B cell (primary cell): ENCODE data around the gene MAP3K6. TPM values are rescaled to one million over a fixed set of nuclear protein-coding genes. Genes with fewer than 3 reads are reported as not detected.

Experiments used
- ATAC-seq: fragments of 200-7000 bp; cut with Tn5 transposase; one replicate; pipeline ENCODE4 v1.10.0; 2021; ENCODE audit warnings: low read depth, mild to moderate bottlenecking, moderate number of reproducible peaks, moderate library complexity
- CTCF ChIA-PET: fragments of 350-600 bp; sonication (Branson Sonifier 250); formaldehyde crosslinking; loops from one replicate; lab custom pipeline; 2021; ENCODE audit warnings: antibody characterized with exemption, inconsistent platforms; lab: Charles Lee
- POLR2A ChIA-PET: fragments of 350-600 bp; sonication (Branson Sonifier 250); formaldehyde crosslinking; loops from one replicate; lab custom pipeline; 2021; ENCODE audit warnings: antibody characterized with exemption; lab: Charles Lee
- DNase-seq: peaks from one replicate; pipeline ENCODE4 v3.0.0; 2013
- H2AFZ ChIP-seq: 2 replicates; pipeline ENCODE4 v1.6.1; 2012; ENCODE audit warnings: mild to moderate bottlenecking, low read depth, low read length; ENCODE audit not compliant: insufficient read depth, poor library complexity, severe bottlenecking
- H3K27ac ChIP-seq, 2 donors: 1 replicate in 1 of 2; 2 replicates in 1 of 2; pipeline ENCODE4 v1.5.1; 2012 to 2013; ENCODE audit warnings: low read length in 2 of 2, mild to moderate bottlenecking in 2 of 2, moderate library complexity in 1 of 2
- H3K27me3 ChIP-seq, 4 experiments: fragments of 200-600 bp in 1 of 4; sonication (generic) in 1 of 4; replicated peaks in 1 of 4; 1 replicate in 2 of 4; 2 replicates in 2 of 4; pipeline versions ENCODE4 v1.6.1 to v1.7.0; 2013 to 2016; ENCODE audit warnings: low read length in 3 of 4, mild to moderate bottlenecking in 2 of 4, mixed read lengths in 1 of 4, moderate library complexity in 1 of 4; ENCODE audit not compliant: insufficient read depth in 4 of 4, control insufficient read depth in 3 of 4; ENCODE audit errors: control extremely low read depth in 1 of 4
- H3K36me3 ChIP-seq, 2 experiments: replicated peaks in 1 of 2; 1 replicate in 1 of 2; 2 replicates in 1 of 2; pipeline versions ENCODE4 v1.6.1 to v1.7.1; 2013; ENCODE audit warnings: low read length in 1 of 2; ENCODE audit not compliant: insufficient read depth in 2 of 2, control insufficient read depth in 1 of 2; ENCODE audit errors: control extremely low read depth in 1 of 2, extremely low read depth in 1 of 2
- H3K4me1 ChIP-seq, 2 donors: fragments of 200-600 bp in 1 of 2; sonication (generic) in 1 of 2; 1 replicate in 1 of 2; 2 replicates in 1 of 2; pipeline versions ENCODE4 v1.5.1 to v1.6.1; 2013 to 2017; ENCODE audit warnings: low read length in 2 of 2; ENCODE audit not compliant: control insufficient read depth in 2 of 2, insufficient read depth in 2 of 2
- H3K4me2 ChIP-seq: replicated peaks from 2 replicates; pipeline ENCODE3; 2012; ENCODE audit warnings: mild to moderate bottlenecking, low read depth, low read length; ENCODE audit not compliant: poor library complexity, severe bottlenecking
- H3K4me3 ChIP-seq, 5 experiments: fragments of 200-600 bp in 1 of 5; sonication (generic) in 1 of 5; 1 replicate in 3 of 5; 2 replicates in 2 of 5; pipeline versions ENCODE4 v1.5.1 to v1.7.0; 2011 to 2016; ENCODE audit warnings: low read length in 4 of 5, mild to moderate bottlenecking in 4 of 5, low read depth in 2 of 5, control low read depth in 1 of 5, moderate library complexity in 1 of 5; ENCODE audit not compliant: insufficient read depth in 1 of 5; ENCODE audit errors: control extremely low read depth in 1 of 5, extremely low read depth in 1 of 5
- H3K79me2 ChIP-seq: fragments of 200-600 bp; sonication (generic); one replicate; pipeline ENCODE4 v1.6.0; 2016; ENCODE audit warnings: low read length; ENCODE audit not compliant: control insufficient read depth, insufficient read depth
- H3K9ac ChIP-seq: fragments of 200-600 bp; sonication (generic); 2 replicates; pipeline ENCODE4 v1.6.1; 2017; ENCODE audit warnings: mild to moderate bottlenecking, low read length, moderate library complexity
- H3K9me3 ChIP-seq, 3 donors: one replicate each; pipeline versions ENCODE4 v1.6.1 to v1.7.1; 2013; ENCODE audit warnings: low read length in 2 of 3; ENCODE audit not compliant: control insufficient read depth in 2 of 3, insufficient read depth in 1 of 3; ENCODE audit errors: control extremely low read depth in 1 of 3
- H4K20me1 ChIP-seq: 2 replicates; pipeline ENCODE4 v1.6.0; 2012; ENCODE audit warnings: mild to moderate bottlenecking, low read length; ENCODE audit not compliant: insufficient read depth, control insufficient read depth, poor library complexity, severe bottlenecking
- H3K27ac Mint-ChIP-seq: one replicate; pipeline ENCODE4 v1.8.0; 2021; ENCODE audit warnings: mixed read lengths
- H3K27me3 Mint-ChIP-seq: one replicate; pipeline ENCODE4 v1.8.0; 2021; ENCODE audit warnings: mixed read lengths
- H3K4me1 Mint-ChIP-seq: one replicate; pipeline ENCODE4 v1.8.0; 2021; ENCODE audit warnings: mixed read lengths
- H3K4me3 Mint-ChIP-seq: one replicate; pipeline ENCODE4 v1.8.0; 2021; ENCODE audit warnings: mixed read lengths
- H3K9me3 Mint-ChIP-seq: one replicate; pipeline ENCODE4 v1.8.0; 2022; ENCODE audit warnings: mixed read lengths; ENCODE audit not compliant: insufficient read depth
- EZH2 ChIP-seq: IDR thresholded peaks from 2 replicates; pipeline ENCODE4 v1.6.1; 2012; ENCODE audit warnings: borderline replicate concordance, low read depth, mild to moderate bottlenecking, moderate library complexity, low read length; ENCODE audit not compliant: insufficient read depth, poor library complexity, severe bottlenecking
- WGBS: methylation state at CpG from one replicate; pipeline ENCODE4 v1.1.5; 2013; ENCODE audit warnings: missing lambda C conversion rate; ENCODE audit not compliant: insufficient coverage; 5-methylcytosine and 5-hydroxymethylcytosine counted together
- intact Hi-C: fragments of 100-400 bp; cut with micrococcal nuclease; formaldehyde crosslinking; loops from one replicate; pipeline ENCODE4 v1.10.0; 2022
- polyA plus RNA-seq: library from polyadenylated mRNA; depleted of rRNA; stranded (reverse); fragments of >200 nt; gene quantifications from 2 replicates; pipeline ENCODE4 v1.2.3, GENCODE V29; 2012
- total RNA-seq, 2 donors: library from RNA; stranded (reverse); fragments of 120-200 nt in 1 of 2; gene quantifications; 1 replicate in 1 of 2; 2 replicates in 1 of 2; pipeline versions ENCODE4 v1.2.3 to v1.2.4, GENCODE V29; 2013 to 2022
- TF ChIP-seq, protein P1 (sequence below): fragments of 200-600 bp; IDR thresholded peaks from one replicate; pipeline ENCODE4 v1.8.0; 2022; ENCODE audit warnings: antibody characterized with exemption, mild to moderate bottlenecking

The MAP3K6 gene
- total and polyA plus RNA-seq, 2 donors (not counting 1 experiment from before 2014, with no cell fraction given) = 9.4 to 11.0 TPM

DNA sequence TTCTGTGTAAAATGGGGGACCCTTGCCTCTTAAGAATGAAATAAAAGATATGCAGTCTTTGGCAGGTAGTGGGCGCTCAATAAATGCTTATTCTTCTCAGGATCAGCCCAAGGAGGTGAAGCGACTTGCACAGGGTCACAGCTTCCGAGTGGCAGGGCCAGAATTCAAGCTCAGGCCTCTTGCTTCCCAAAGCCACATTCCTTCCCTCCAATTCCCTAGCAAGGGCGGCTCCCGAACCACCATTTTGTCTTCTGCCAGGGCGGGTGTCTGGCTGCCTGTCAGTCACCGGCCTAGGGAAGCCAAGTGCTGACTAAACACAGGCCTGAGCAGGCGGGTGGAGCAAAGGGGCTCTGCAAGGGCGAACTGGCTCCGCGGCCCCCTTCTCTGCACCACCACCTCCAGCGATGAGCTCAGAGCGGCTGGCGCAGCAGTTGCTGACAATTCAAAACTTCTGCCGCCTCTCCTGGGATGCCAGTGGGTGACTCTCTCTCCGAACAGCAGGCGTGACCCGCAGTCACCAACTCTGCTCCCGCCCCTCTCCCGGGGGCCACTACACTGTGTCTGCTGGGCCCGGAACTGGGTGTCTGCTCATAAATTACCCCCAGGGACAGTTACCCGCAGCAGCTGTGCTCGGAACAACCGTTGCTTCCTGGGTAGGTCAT, 36.4 kb upstream of the MAP3K6 start:
- CTCF ChIA-PET = interaction anchor here (0.6 to 5.6 kb wide), 34 partner anchors 8 to 266 kb away, joined by 3 to 114 read pairs (median 5); partner anchors contain the start of genes AHDC1 and WASF2
- no peaks in the 10 kb centered on the region for H3K27me3 Mint-ChIP-seq
- peaks cover 65% of the 10 kb centered on the region for H3K4me1 Mint-ChIP-seq
- no peaks in the 10 kb centered on the region for H3K27me3 ChIP-seq
- H3K36me3 ChIP-seq = peaks cover 4 to 16% of the 10 kb centered on the region in 2 experiments
- H3K4me1 ChIP-seq = peaks cover 47 to 67% of the 10 kb centered on the region in 2 donors
- 4% methylated on average over 24 of the region's 24 CpGs for WGBS
- peak overlapping the region; percentile 89 for H3K27ac Mint-ChIP-seq
- peak overlapping the region; percentile 78 for H3K4me2 ChIP-seq
- POLR2A ChIA-PET = interaction anchor here (0.8 to 1.4 kb wide), 10 partner anchors 46 to 322 kb away, joined by 3 to 6 read pairs (median 3); partner anchors contain the start of genes AHDC1, FAM76A and WASF2
- intact Hi-C loops = loop anchor here (1.0 to 2.0 kb wide), 4 partner anchors 34 to 260 kb away; no protein-coding TSS in a partner anchor
- peak overlapping the region; percentile 44 for H3K9ac ChIP-seq
- peak overlapping the region; percentile 72 for H3K4me3 Mint-ChIP-seq
- peak overlapping the region; percentile 64 for H2AFZ ChIP-seq
- H3K9me3 Mint-ChIP-seq = no peaks in the 10 kb centered on the region
- peak; percentile 86 for ATAC-seq
- peak overlapping the region in 3 of 5 experiments; percentile 15 to 45 (median 32) for H3K4me3 ChIP-seq
- peak; percentile 78 for DNase-seq
- H4K20me1 ChIP-seq = no peaks in the 10 kb centered on the region
- H3K9me3 ChIP-seq = no peaks in the 10 kb centered on the region
- TF ChIP-seq, protein P1, sequence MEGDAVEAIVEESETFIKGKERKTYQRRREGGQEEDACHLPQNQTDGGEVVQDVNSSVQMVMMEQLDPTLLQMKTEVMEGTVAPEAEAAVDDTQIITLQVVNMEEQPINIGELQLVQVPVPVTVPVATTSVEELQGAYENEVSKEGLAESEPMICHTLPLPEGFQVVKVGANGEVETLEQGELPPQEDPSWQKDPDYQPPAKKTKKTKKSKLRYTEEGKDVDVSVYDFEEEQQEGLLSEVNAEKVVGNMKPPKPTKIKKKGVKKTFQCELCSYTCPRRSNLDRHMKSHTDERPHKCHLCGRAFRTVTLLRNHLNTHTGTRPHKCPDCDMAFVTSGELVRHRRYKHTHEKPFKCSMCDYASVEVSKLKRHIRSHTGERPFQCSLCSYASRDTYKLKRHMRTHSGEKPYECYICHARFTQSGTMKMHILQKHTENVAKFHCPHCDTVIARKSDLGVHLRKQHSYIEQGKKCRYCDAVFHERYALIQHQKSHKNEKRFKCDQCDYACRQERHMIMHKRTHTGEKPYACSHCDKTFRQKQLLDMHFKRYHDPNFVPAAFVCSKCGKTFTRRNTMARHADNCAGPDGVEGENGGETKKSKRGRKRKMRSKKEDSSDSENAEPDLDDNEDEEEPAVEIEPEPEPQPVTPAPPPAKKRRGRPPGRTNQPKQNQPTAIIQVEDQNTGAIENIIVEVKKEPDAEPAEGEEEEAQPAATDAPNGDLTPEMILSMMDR = peak; percentile 70
- no peak for TF ChIP-seq EZH2
- H3K27ac ChIP-seq = peak overlapping the region; percentile 49 to 79
- no peaks in the 10 kb centered on the region for H3K79me2 ChIP-seq
